Esophagus muscularis mucosa (tissue), 4 donors: ENCODE data around the gene RACGAP1. TPM values are rescaled to one million over a fixed set of nuclear protein-coding genes. Genes with fewer than 3 reads are reported as not detected.

Source experiments
- DNase-seq: peaks from one replicate; pipeline ENCODE4 v3.0.0-alpha.2; 2017; ENCODE audit errors: extremely low spot score
- H3K27ac ChIP-seq, 4 donors: fragments of 200-600 bp; sonication (generic); replicated peaks in 1 of 4; 1 replicate in 3 of 4; 2 replicates in 1 of 4; pipeline ENCODE4 v1.5.1; 2016 to 2019; ENCODE audit warnings: mild to moderate bottlenecking in 1 of 4
- H3K27me3 ChIP-seq, 4 donors: fragments of 200-600 bp; sonication (generic); one replicate each; pipeline versions ENCODE4 v1.5.1 to v1.6.0; 2016 to 2019
- H3K36me3 ChIP-seq, 4 donors: fragments of 200-600 bp; sonication (generic); one replicate each; pipeline ENCODE4 v1.5.1; 2016 to 2019
- H3K4me1 ChIP-seq, 4 donors: fragments of 200-600 bp; sonication (generic); one replicate each; pipeline ENCODE4 v1.5.1; 2016 to 2019
- H3K4me3 ChIP-seq, 4 donors: fragments of 200-600 bp; sonication (generic); 1 replicate in 2 of 4; 2 replicates in 2 of 4; pipeline ENCODE4 v1.5.1; 2016 to 2019; ENCODE audit warnings: mild to moderate bottlenecking in 4 of 4, moderate library complexity in 1 of 4
- H3K9me3 ChIP-seq, 4 donors: fragments of 200-600 bp; sonication (generic); 1 replicate in 3 of 4; 2 replicates in 1 of 4; pipeline ENCODE4 v1.5.1; 2016 to 2019
- CTCF ChIP-seq, 3 experiments: fragments of 200-600 bp in 2 of 3; fragments of 450-650 bp in 1 of 3; sonication (generic) in 2 of 3; IDR thresholded peaks; one replicate each; pipeline ENCODE4 v1.5.1; 2017 to 2019; ENCODE audit warnings: antibody characterized with exemption in 3 of 3, mild to moderate bottlenecking in 2 of 3, moderate library complexity in 1 of 3
- EP300 ChIP-seq: sonication (generic); formaldehyde crosslinking; IDR thresholded peaks from one replicate; pipeline ENCODE4 v1.6.1; 2017; ENCODE audit warnings: antibody characterized with exemption
- POLR2A ChIP-seq: fragments of 450-650 bp; IDR thresholded peaks from one replicate; pipeline ENCODE4 v1.6.1; 2017; ENCODE audit warnings: antibody characterized with exemption, moderate library complexity, mild to moderate bottlenecking, low read depth
- POLR2AphosphoS5 ChIP-seq, 2 donors: sonication (generic); formaldehyde crosslinking; IDR thresholded peaks; one replicate each; pipeline ENCODE4 v1.6.1; 2017; ENCODE audit warnings: antibody characterized with exemption in 2 of 2
- WGBS: methylation state at CpG from one replicate; pipeline ENCODE4 v1.1.5; 2018; 5-methylcytosine and 5-hydroxymethylcytosine counted together
- intact Hi-C: fragments of 100-400 bp; cut with DNase I; formaldehyde crosslinking; loops from one replicate; pipeline ENCODE4 v1.15.1; 2023
- total RNA-seq, 4 donors: library from RNA; depleted of rRNA; stranded (reverse); fragments of >200 nt; gene quantifications; one replicate each; pipeline versions ENCODE4 v1.1.0 to v1.2.1, GENCODE V29; 2016

The RACGAP1 gene
- total RNA-seq, 4 donors from 2014 or later = 10.5 to 13.3 (median 11.4) TPM

GRCh38 chr12:49953961-49954846 lies 71.1 kb downstream of the RACGAP1 start:
- DNase-seq = no peak
- WGBS = 61% methylated on average over 15 of the region's 21 CpGs
- Histone ChIP-seq H3K36me3 (no peaks in the 10 kb centered on the region), H3K4me3 (no peak overlapping the region), H3K27ac (no peak overlapping the region), H3K4me1 (peaks cover 0 to 10% (median 2%) of the 10 kb centered on the region in 4 donors), H3K9me3 (no peaks in the 10 kb centered on the region), H3K27me3 (peaks cover 0 to 89% (median 22%) of the 10 kb centered on the region in 4 donors)
- intact Hi-C loops = no loop called here
- TF ChIP-seq POLR2AphosphoS5 (IDR thresholded peaks at IDR 0.05) = no peak
- no peak for TF ChIP-seq CTCF (IDR thresholded peaks at IDR 0.05)

- Histone ChIP-seq H3K27ac (no peak overlapping the region), H3K4me1 (peaks cover 0 to 10% (median 2%) of the 10 kb centered on the region in 4 donors), H3K27me3 (peaks cover 0 to 78% (median 18%) of the 10 kb centered on the region in 4 donors), H3K9me3 (no peaks in the 10 kb centered on the region), H3K36me3 (no peaks in the 10 kb centered on the region), H3K4me3 (no peak overlapping the region)
- 96% methylated on average over 3 of the region's 4 CpGs for WGBS
- TF ChIP-seq CTCF (IDR thresholded peaks at IDR 0.05) (no peak), POLR2AphosphoS5 (IDR thresholded peaks at IDR 0.05) (no peak), EP300 (no peak), POLR2A (no peak)
- intact Hi-C loops = no loop called here
- DNase-seq = no peak
These were observed 72.1 kb downstream of the RACGAP1 start for GRCh38 chr12:49953151-49953550.

GRCh38 chr12:49952391-49953055 lies 72.8 kb downstream of the RACGAP1 start:
- Histone ChIP-seq H3K4me1 (peaks cover 0 to 10% (median 2%) of the 10 kb centered on the region in 4 donors), H3K4me3 (no peak overlapping the region), H3K27ac (no peak overlapping the region), H3K27me3 (peaks cover 0 to 72% (median 18%) of the 10 kb centered on the region in 4 donors), H3K9me3 (no peaks in the 10 kb centered on the region), H3K36me3 (no peaks in the 10 kb centered on the region)
- no peak for TF ChIP-seq EP300
- no peak for TF ChIP-seq POLR2A
- TF ChIP-seq POLR2AphosphoS5 (IDR thresholded peaks at IDR 0.05) = no peak
- TF ChIP-seq CTCF (IDR thresholded peaks at IDR 0.05) = no peak
- DNase-seq = no peak
- intact Hi-C loops = no loop called here
- WGBS = 80% methylated on average over 1 of the region's 1 CpG

GRCh38 chr12:49951411-49952240 lies 73.7 kb downstream of the RACGAP1 start:
- intact Hi-C loops = no loop called here
- DNase-seq = no peak
- H3K9me3 ChIP-seq = no peaks in the 10 kb centered on the region
- H3K36me3 ChIP-seq = no peaks in the 10 kb centered on the region
- WGBS = 87% methylated on average over 14 of the region's 14 CpGs
- H3K27me3 ChIP-seq = peaks cover 0 to 63% (median 18%) of the 10 kb centered on the region in 4 donors
- no peak overlapping the region for H3K27ac ChIP-seq
- peaks cover 0 to 10% (median 2%) of the 10 kb centered on the region in 4 donors for H3K4me1 ChIP-seq
- TF ChIP-seq POLR2A (no peak), EP300 (no peak), CTCF (IDR thresholded peaks at IDR 0.05) (no peak), POLR2AphosphoS5 (IDR thresholded peaks at IDR 0.05) (no peak)
- no peak overlapping the region for H3K4me3 ChIP-seq
